NOMO-1 treated with DMSO at 0.1 percent for 48 hours (cell line): ENCODE results near the gene ZNF3.
A peak's percentile ranks its signal among the peaks of the same experiment; 100 is the strongest.

Experiments
- DNase-seq: peaks from one replicate; lab custom pipeline; 2025; ENCODE audit not compliant: unreplicated experiment; lab: John Stamatoyannopoulos, UW

ZNF3 gene

DNA sequence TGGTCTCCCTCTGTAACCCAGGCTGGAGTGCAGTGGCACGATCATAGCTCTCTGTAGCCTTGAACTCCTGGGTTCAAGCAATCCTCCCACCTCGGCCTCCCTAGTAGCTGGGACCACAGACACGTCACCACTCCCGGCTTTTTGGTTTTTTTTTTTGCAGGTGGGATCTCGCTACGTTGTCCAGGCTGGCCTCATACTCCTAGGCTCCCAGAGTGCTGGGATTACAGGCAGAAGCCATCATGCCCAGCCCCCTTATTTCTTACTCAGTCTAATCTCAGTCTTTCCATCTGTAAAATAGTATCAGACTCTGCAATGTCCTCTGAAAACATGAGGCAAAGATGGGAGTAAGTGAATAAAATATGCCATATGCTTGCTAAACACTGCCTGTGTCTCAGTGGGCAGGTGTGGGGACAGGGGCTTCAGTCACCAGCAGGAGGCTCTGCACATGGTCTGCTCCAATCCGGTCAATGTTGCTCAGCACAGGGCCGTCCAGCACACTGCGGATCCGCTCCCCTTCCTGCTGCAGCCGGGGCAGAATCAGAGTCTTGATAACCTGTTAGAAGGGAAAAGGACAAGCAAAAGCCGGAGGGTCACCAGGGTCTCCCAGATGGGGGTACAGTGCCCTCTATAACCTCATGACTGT lies 28.1 kb upstream of the ZNF3 start:
- DNase-seq = no peak

DNA sequence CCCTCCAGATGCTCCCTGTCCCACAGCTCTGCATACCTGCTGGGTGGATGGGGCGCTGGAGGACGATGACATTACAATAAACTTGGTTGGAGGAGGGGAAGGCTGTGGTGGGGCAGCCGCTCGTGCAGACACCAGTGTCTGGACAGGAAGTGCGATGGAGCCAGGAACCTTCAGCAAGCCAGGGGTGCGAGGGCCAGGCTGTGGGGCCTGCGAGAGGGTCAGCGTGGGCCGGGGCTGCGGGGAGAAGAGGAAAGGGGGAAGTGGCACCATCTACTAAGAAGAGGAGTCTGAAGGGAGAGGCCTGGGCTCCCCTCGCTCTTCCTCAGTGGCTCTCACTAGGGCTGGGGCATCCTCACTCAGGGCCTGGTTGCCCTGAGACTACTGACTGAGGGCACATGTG lies 26.4 kb upstream of the ZNF3 start:
- DNase-seq = no peak

DNA sequence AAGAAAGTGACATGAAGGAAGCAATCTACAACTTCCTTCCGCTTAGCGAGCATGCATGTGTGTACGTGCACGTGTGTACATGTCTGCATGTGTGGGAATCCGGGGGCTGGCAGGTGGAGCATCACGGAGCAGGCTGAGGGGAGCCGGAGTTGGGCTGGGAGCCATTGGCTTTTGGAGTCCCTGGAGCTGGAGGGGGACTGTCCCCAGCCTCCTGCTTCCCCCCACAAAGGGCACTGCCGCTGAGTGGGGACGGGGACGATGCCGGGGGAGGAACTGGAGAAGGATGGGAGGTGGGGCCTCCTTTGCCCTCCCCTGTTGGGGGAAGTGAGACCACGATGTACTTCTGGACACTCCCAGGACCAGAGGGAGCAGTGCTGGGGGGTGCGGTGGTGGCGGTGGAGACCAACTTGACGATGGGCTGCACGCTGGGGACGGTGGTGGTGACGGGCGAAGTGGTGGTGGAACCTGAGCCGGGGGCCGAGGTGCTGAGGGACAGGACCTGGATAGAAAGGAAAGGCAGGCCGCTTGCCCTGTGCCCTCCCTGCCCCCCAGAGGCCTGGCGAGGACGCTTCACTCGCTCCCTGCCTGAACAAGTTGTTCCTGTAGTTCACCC lies 25.7 kb upstream of the ZNF3 start:
- DNase-seq = no peak

DNA sequence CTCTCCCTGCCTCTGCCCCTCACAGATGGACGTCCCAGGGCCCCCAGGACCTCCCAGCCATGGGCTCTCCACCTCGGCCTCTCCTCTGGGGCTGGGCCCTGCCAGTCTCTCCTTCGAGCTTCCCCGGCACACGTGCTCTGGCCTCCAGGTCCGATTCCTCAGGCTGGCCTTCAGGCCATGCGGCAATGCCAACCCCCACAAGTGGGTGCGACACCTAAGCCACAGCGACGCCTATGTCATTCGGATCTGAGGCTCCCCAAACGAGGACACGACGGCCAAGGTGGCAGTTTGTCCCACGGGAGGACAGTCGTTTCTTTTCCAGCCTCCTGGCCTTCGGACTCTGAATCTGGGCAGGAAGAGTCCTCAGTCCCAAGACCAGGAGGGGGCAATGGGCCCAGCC lies 25.1 kb upstream of the ZNF3 start:
- DNase-seq = no peak

DNA sequence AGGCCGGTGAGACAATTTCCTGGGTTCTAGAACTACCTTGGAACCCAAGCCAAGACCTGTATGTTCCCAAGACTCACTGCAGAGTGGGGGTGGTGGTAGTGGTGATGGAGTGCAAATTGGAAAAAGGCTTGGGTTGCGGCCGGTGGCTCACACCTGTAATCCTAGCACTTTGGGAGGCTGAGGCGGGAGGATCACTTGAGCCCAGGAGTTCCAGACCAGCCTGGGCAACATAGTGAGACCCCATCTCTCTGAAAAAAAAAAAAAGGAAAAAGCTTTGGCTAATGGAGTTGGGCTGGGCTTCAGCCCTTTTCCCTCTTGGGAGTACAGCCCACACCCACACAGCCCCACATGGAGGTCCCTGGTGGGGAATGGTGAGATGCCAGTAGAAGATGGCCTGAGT lies 24.0 kb upstream of the ZNF3 start:
- DNase-seq = no peak

DNA sequence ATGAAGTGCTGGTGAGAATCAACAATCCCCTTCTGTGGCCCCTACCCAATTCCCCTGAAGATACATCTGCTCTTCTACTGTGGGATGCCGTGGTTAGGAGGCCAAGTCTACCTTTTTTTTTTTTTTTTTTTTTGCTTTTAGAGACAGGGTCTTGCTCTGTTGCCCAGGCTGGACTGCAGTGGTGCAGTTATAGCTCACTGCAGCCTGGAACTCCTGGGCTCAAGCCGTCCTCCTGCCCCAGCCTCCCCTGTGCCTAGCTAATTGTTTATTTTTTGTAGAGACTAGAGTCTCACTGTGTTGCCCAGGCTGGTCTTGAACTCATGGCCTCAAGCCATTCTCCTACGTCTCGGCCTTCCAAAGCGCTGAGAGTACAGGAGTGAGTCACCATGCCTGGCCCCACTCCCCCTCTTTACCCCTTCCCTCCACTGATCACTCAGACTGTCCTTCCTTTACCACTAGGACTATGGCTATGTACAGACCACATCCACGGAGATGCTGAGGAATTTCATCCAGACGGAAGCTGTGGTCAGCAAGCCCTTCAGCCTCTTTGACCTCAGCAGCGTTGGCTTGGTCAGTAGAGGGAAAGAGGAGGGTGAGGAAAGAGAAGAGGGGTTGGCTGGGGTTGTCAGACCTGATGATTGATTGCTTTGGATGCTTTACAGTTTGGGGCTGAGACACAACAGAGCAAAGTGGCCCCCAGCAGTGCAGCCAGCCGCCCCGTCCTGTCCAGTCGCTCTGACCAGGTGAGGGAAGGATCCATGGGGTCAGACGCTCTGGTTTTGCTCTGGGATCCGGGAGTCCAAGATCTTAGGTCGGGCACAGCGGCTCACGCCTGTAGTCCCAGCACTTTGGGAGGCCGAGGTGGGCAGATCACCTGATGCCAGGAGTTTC lies 21.7 kb upstream of the ZNF3 start:
- no peak for DNase-seq

DNA sequence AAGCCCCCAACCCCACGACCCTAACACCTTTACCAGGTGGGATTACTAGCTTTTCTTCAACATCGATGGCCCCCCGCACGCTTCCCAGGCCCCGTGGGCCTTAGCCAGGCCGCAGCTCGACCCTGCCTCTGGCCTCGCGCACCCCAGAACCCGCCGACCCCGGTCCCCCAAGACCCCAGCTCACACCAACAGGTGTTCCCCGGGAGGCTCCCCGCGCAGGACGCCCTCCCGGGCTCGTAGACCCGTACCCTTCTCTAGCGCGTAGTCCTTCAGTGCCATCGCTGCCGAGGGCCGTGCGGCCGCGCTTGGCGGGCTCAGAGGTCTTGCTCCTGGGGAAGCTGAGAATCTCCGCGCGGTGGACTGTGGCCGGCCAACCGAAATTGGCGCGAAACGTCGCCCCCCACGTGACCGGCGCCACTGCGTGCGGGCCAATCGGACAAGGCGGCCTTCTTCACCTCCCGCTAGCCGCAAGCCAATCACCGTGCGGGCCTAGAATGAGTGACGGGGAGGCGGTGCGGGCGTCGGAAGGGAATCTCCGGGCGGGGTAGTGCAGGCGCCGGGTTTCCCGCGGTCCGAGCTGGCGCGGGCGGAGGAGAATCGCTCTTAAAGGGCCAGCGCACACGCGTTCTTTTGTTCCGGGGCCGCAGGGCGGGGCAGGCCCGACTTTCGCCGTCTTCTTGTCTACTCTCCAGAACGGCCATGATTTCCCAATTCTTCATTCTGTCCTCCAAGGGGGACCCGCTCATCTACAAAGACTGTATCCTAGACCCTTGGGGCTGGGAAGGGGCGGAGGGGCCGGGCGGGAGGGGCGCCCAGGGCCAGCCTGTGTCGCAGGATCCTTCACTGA lies 19.7 kb upstream of the ZNF3 start, which contains the start of the genes AP4M1 and MCM7:
Gene AP4M1 (plus strand): TSS at position 628 of the 847 bp plus-strand sequence. CDS start 72 bp downstream, at position 700.
Gene MCM7 (minus strand): TSS at position 382 of the 847 bp plus-strand sequence. CDS start 103 bp downstream, at position 279.
- DNase-seq = peak; percentile 100

DNA sequence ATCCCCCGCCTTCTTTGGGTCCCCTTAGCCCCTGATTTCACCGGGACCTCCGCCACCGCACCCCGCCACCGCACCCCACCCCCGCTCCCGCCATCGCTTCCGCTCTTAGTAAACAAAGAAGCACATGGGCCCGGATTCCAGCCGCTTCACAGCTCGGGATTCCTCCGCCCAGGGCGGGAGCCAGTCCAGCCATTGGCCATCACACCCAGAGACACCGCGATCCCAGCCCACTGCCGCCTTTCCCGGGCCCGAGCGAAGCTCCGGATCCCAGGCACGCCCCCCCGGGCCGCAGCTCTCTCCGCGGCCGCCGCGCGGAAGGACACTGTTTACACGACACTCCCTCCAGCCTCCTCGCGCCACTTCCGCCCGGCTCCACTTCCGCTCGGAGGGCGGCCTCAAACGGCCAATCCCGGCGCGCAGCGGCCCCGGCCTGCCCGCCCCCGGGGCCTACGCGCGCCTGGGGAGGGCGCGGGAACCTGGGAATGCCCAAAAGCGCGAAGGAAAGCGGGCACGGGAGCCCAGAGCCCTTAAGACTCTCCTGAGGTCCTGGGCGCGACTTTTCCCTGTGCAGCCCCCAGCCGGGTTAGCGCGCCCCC lies 19.0 kb upstream of the ZNF3 start:
- peak; percentile 89 for DNase-seq

DNA sequence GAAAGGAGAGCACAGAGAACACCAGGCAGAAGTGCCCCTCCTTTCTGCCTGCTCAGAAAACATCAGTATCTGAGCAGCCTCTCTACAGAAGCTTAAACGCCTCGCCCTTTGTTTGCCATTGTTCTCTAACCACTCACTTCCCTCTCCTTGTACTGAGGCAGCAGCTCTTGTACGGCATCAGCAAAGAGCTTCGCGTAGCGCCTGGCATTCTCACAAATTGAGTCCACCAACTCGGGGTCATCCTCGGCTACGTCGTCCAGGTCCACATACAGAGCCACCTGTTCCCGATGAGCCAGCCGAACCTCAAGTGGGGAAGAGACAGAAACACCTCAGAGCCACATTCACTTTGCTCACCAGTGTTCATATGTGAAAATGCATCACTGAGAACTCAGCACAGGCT lies 17.9 kb upstream of the ZNF3 start:
- DNase-seq = no peak

DNA sequence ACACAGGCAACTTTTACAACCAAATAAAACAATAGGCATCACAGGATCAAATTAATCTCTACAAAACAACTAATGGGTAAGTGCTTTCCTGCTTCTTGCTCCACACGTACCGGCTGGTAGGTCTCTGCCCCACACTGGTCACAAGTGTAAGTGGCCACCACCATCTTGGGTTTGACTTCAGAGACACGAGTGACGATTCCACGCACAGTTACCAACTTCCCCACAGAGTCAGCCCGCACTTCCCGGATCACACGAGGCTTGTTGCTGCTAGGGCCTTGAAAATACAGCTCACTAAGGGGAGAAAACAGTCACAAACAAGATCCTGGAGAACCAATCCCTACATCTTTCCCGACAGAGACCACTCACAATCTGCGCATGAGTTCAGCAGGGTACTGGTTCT lies 17.4 kb upstream of the ZNF3 start:
- no peak for DNase-seq

DNA sequence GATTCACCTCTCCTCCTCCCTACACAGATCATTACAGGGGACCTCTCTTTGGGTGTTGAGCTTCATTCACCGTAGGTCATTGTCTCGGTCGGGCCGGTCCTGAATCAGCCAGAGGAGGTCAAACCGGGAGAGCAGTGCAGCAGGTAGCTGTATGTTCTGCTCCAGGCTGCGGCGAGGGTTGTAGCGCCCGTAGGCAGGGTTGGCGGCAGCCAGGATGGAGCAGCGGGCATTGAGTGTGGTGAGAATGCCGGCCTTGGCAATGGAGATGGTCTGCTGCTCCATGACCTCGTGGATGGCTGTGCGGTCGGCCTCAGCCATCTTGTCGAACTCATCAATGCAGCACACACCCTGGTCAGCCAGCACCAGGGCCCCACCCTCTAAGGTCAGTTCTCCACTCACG lies 14.2 kb upstream of the ZNF3 start:
- no peak for DNase-seq

DNA sequence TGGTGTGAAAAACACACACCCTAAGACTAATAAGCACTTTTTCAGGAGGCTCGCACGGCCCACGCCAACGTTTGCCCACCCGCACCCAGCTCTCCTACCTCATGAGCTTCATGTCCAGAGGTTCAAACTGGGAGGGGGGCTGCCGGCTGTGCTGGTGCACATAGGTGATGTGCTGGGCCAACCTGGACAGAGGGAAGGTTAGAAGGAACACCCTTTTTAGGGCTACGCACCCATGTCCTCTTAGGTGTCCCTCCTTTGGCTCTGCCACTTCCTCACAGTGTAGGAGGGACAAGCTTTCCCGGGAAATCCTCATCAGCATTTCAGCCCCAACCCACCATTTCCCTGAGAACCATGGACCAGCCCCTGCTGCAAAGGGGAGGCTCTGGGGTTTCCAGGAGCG lies 13.8 kb upstream of the ZNF3 start:
- no peak for DNase-seq

DNA sequence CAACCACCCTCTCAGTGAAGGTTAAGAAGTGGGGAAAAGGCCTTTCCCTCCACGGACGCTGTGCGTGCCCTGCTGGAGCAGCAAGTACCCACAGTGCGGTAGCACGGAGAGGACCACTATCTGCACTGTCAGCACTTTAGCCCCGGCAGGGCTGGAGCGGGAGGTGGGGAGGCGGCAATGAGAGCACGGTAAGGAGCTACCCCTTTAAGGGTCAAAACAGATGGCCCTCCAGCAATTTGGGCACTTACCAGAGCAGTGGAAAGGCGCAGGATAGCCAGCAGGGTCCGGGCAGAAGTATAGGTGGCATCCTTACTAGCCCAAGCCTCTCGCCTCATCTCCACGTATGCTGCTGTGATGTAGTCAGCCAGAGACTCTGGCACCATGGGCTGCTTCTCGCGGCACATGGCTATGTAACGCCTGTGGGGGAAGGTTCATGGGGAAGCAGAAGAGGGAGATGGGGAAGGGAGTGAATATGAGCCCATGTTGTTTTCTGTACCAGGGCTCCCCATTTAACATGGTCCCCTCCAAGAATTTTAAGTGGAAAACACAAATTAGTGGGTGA lies 12.5 kb upstream of the ZNF3 start:
- DNase-seq = no peak

DNA sequence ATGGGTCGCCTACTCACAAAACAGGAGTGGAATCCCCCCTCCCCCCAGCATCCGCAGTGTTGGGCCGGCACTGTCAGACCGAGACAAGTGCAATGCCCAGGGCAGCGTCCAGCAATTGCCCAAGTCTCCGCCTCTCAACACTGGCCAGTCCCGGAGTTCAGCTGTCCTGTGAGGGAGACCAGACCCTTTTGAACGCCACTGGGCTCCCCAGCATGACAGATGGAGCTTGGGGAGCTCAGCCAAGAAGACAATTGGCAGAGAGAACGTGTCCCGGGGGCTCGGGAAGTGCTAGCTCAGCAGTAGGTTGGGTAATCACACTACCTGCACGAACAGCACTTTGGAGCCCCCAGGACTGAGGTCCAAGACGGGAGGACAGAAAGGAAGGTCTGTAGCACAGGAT lies 12.0 kb upstream of the ZNF3 start:
- no peak for DNase-seq

DNA sequence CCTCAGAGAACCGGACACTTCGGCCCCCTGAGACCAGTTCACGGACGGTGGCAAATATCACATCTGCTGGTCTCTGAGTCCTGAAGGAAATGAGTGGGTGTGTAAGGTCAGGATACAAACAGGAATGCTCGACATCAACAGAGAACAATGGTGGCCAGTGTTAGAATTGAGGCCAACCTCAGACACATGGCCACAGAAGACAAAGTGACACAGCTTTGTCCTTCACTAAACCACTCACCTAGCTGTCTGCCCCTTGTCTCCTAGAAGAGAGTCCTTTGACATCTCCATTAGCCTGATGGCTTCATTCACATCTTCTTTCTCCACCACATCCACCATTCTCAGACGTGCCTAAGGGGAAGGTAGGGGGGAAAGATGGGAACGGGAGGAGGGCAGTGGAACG lies 11.5 kb upstream of the ZNF3 start:
- DNase-seq = no peak

DNA sequence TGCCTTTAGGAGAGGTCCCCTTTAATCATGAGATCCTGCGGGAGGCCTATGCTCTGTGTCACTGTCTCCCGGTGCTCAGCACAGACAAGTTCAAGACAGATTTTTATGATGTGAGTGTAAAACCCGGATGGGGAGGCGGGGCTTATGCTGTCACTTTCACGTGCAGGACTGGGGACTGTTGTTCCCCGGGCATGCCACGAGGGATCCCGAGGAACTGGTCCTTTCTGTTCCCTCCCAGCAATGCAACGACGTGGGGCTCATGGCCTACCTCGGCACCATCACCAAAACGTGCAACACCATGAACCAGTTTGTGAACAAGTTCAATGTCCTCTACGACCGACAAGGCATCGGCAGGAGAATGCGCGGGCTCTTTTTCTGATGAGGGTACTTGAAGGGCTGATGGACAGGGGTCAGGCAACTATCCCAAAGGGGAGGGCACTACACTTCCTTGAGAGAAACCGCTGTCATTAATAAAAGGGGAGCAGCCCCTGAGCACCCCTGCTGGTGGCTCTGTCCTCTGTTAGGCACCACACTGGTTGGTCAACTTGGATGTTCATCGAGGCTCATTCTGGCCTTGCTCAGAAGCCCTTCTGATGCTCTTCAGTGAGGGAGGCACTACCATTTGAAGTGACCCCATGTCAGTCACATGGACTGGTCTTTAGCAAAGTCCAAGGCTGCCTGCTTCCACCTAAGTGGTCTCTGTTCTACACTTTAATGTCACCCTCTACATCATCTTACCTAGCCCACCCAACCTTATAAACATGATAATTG lies 10.1 kb upstream of the ZNF3 start:
- DNase-seq = no peak

DNA sequence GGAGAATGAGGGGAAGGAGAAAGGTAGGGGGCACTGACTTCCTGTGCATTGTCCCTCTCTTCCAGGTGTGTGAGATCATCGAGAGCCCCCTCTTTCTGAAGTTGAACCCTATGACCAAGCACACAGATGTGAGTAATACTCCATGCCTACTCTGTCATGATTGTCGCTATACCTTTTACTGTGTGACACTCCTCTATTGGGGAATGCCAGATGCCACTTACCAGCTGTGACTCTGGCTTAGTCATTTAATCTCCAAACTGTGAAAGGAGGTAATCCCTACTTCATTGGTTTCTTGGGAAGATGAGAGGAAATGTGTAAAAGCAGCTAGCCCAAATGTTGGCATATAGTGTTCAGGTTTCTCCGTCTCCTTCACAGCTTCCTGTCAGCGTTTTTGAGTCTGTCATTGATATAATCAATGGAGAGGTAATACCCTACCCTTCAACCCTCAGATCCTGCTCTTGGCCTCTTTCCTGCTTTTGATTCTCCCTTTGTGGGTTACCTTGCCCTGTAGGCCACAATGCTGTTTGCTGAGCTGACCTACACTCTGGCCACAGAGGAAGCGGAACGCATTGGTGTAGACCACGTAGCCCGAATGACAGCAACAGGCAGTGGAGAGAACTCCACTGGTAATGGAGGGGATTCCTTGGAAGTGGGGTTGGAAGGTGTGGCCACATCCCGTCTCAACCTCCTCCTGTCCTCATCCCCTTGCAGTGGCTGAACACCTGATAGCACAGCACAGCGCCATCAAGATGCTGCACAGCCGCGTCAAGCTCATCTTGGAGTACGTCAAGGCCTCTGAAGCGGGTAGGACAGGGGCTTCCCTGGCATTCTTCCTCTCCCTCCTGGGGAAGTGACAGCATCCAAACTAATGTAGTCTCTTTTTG lies 9.2 kb upstream of the ZNF3 start:
- DNase-seq = no peak

DNA sequence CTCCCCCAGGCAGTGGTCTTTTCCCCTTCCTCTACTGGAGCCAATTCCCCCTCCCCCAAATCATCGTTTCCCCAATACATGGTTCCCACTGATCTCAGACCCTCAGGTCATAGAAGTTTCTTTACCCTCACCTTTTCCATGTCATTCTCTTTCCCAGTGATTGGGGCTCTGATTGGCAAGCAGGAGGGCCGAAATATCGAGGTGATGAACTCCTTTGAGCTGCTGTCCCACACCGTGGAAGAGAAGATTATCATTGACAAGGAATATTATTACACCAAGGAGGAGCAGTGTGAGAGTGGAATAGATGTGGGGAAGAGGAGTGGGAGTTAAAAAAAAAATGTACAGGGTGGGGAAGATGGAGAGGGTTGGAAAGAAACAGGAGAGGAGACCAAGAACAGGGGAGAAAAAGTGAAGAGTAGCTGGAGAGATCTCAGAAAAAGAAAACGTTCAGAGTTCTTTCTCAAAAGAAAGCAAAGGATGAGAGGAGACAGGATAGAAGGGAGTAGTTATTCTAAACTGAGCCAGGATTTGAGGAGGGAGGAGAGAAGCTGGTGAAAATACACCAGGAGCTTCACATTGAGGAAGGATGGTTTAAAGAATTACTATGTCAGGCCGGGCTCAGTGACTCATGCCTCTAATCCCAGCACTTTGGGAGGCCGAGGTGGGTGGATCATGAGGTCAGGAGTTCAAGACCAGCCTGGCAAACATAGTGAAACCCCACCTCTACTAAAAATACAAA lies 8.1 kb upstream of the ZNF3 start:
- no peak for DNase-seq
